HEK293 (cell line): Measurements from ENCODE around the gene CPSF6.
A peak's percentile ranks its signal among the peaks of the same experiment; 100 is the strongest.

Experiments used
- CTCF ChIA-PET: fragments of 350-600 bp; formaldehyde crosslinking; extraction: SDS; loops from one replicate; lab custom pipeline; 2021; ENCODE audit warnings: antibody characterized with exemption; lab: Yijun Ruan, JAX
- POLR2A ChIA-PET: fragments of 300-600 bp; formaldehyde crosslinking; extraction: SDS; loops from one replicate; lab custom pipeline; 2020; ENCODE audit warnings: antibody characterized with exemption, inconsistent platforms; lab: Yijun Ruan, JAX
- H3K27ac ChIP-seq: fragments of 200-500 bp; sonication (Bioruptor generic); 2 replicates; pipeline ENCODE4 v1.5.1; 2014; ENCODE audit warnings: low read depth, low read length, control low read depth, inconsistent platforms; ENCODE audit errors: extremely low read depth
- H3K36me3 ChIP-seq, 2 experiments: fragments of 200-500 bp in 1 of 2; sonication (Bioruptor generic) in 1 of 2; 1 replicate in 1 of 2; 2 replicates in 1 of 2; pipeline ENCODE4 v1.5.1; 2014 to 2017; ENCODE audit warnings: inconsistent platforms in 2 of 2, low read length in 2 of 2; ENCODE audit not compliant: control insufficient read depth in 2 of 2, insufficient read depth in 1 of 2
- H3K4me1 ChIP-seq: fragments of 200-500 bp; sonication (Bioruptor generic); 2 replicates; pipeline ENCODE4 v1.5.1; 2014; ENCODE audit warnings: mild to moderate bottlenecking, low read length, inconsistent platforms; ENCODE audit not compliant: control insufficient read depth, insufficient read depth
- H3K4me3 ChIP-seq: 2 replicates; pipeline ENCODE4 v1.5.1; 2011; ENCODE audit warnings: low read depth, mild to moderate bottlenecking, control low read depth, low read length, moderate library complexity
- H3K9me3 ChIP-seq: fragments of 200-500 bp; sonication (Bioruptor generic); 2 replicates; pipeline ENCODE4 v1.5.1; 2014; ENCODE audit warnings: low read depth, low read length, inconsistent platforms; ENCODE audit not compliant: control insufficient read depth, insufficient read depth
- BCL6B ChIP-seq: fragments of 450-650 bp; formaldehyde crosslinking; IDR thresholded peaks from 2 replicates; pipeline ENCODE4 v1.5.1; 2017; ENCODE audit warnings: missing biosample characterization, missing genetic modification characterization
- INSM2 ChIP-seq: fragments of 450-650 bp; formaldehyde crosslinking; IDR thresholded peaks from 2 replicates; pipeline ENCODE4 v1.5.1; 2016; ENCODE audit warnings: missing biosample characterization, missing genetic modification characterization
- KLF1 ChIP-seq: fragments of 450-650 bp; formaldehyde crosslinking; IDR thresholded peaks from 2 replicates; pipeline ENCODE4 v1.5.1; 2016; ENCODE audit warnings: missing biosample characterization, missing genetic modification characterization
- KLF16 ChIP-seq: fragments of 450-650 bp; formaldehyde crosslinking; IDR thresholded peaks from 2 replicates; pipeline ENCODE4 v1.5.1; 2017; ENCODE audit warnings: missing biosample characterization, missing genetic modification characterization
- MEIS1 ChIP-seq: sonication (generic); formaldehyde crosslinking; IDR thresholded peaks from 2 replicates; pipeline ENCODE4 v1.8.1; 2022; ENCODE audit warnings: missing genetic modification reagents, mild to moderate bottlenecking, borderline replicate concordance
- PRDM1 ChIP-seq: fragments of 450-650 bp; formaldehyde crosslinking; IDR thresholded peaks from 2 replicates; pipeline ENCODE4; 2016; ENCODE audit warnings: missing biosample characterization, missing genetic modification characterization
- SALL2 ChIP-seq: fragments of 450-650 bp; formaldehyde crosslinking; IDR thresholded peaks from 2 replicates; pipeline ENCODE4 v1.5.0; 2017; ENCODE audit warnings: missing biosample characterization, mild to moderate bottlenecking, missing genetic modification characterization, borderline replicate concordance
- SCRT1 ChIP-seq: fragments of 450-650 bp; formaldehyde crosslinking; IDR thresholded peaks from 2 replicates; pipeline ENCODE4 v1.5.1; 2016; ENCODE audit warnings: missing biosample characterization, missing genetic modification characterization, borderline replicate concordance
- SCRT2 ChIP-seq: fragments of 450-650 bp; formaldehyde crosslinking; IDR thresholded peaks from 2 replicates; pipeline ENCODE4 v1.5.1; 2016; ENCODE audit warnings: missing biosample characterization, missing genetic modification characterization
- YY2 ChIP-seq: fragments of 450-650 bp; formaldehyde crosslinking; IDR thresholded peaks from 2 replicates; pipeline ENCODE4 v1.5.1; 2016; ENCODE audit warnings: missing biosample characterization, missing genetic modification characterization
- ZBTB17 ChIP-seq: fragments of 450-650 bp; formaldehyde crosslinking; IDR thresholded peaks from 2 replicates; pipeline ENCODE4 v1.5.1; 2016; ENCODE audit warnings: missing biosample characterization, missing genetic modification characterization
- ZNF121 ChIP-seq: fragments of 450-650 bp; formaldehyde crosslinking; IDR thresholded peaks from 2 replicates; pipeline ENCODE4 v1.5.1; 2016; ENCODE audit warnings: missing biosample characterization, missing genetic modification characterization
- ZNF157 ChIP-seq: fragments of 450-650 bp; formaldehyde crosslinking; IDR thresholded peaks from 2 replicates; pipeline ENCODE4 v1.5.1; 2016; ENCODE audit warnings: missing biosample characterization, missing genetic modification characterization
- ZNF692 ChIP-seq: fragments of 450-650 bp; formaldehyde crosslinking; IDR thresholded peaks from 2 replicates; pipeline ENCODE4 v1.5.1; 2016; ENCODE audit warnings: missing biosample characterization, missing genetic modification characterization
- ZXDB ChIP-seq: fragments of 450-650 bp; formaldehyde crosslinking; IDR thresholded peaks from 2 replicates; pipeline ENCODE4 v1.5.1; 2016; ENCODE audit warnings: missing biosample characterization, missing genetic modification characterization

The CPSF6 gene

GRCh38 chr12:69241438-69242092 lies 2.2 kb downstream of the CPSF6 start:
- Histone ChIP-seq H3K36me3 (peaks cover 8 to 10% of the 10 kb centered on the region in 2 experiments; a peak in 2 of 3 replicates), H3K27ac (no peak overlapping the region), H3K9me3 (no peaks in the 10 kb centered on the region), H3K4me3 (peak overlapping the region; percentile 87), H3K4me1 (peaks cover 17% of the 10 kb centered on the region)
- POLR2A ChIA-PET = interaction anchor here (0.7 kb wide), 1 partner anchor 21 kb away, joined by 3 read pairs; no protein-coding TSS in a partner anchor
- TF ChIP-seq KLF16 (no peak), YY2 (tag by site-specific recombination) (no peak), MEIS1 (CRISPR knock-in tag) (no peak), INSM2 (no peak), SCRT1 (tag by site-specific recombination) (no peak), ZBTB17 (tag by site-specific recombination) (peak; percentile 50; the same call in 1 of the 2 replicates), ZNF121 (tag by site-specific recombination) (no peak)
- CTCF ChIA-PET = interaction anchor here (0.6 to 3.1 kb wide), 8 partner anchors 10 to 1760 kb away, joined by 3 to 12 read pairs (median 4); no protein-coding TSS in a partner anchor

- POLR2A ChIA-PET = no interaction called here
These were observed 4.0 kb downstream of the CPSF6 start for GRCh38 chr12:69243099-69244084.

More at GRCh38 chr12:69243099-69244084, 4.0 kb downstream of the CPSF6 start:
- peak; percentile 88 for TF ChIP-seq SCRT2 (tag by site-specific recombination)
- TF ChIP-seq SCRT1 (tag by site-specific recombination) = peak; percentile 54; the same call in 1 of the 2 replicates
- no peak for TF ChIP-seq SALL2 (tag by site-specific recombination)
- TF ChIP-seq ZXDB = no peak
- no peak for TF ChIP-seq BCL6B (tag by site-specific recombination)
- peak; percentile 50; the same call in 1 of the 2 replicates for TF ChIP-seq PRDM1 (tag by site-specific recombination)
- TF ChIP-seq ZNF157 = no peak
- no peak for TF ChIP-seq ZNF692 (tag by site-specific recombination)
- no peak for TF ChIP-seq KLF1 (tag by site-specific recombination)
- peaks cover 8 to 15% of the 10 kb centered on the region in 2 experiments; a peak in 2 of 3 replicates for H3K36me3 ChIP-seq
- peaks cover 24% of the 10 kb centered on the region for H3K4me1 ChIP-seq
- H3K4me3 ChIP-seq = no peak overlapping the region
- CTCF ChIA-PET = interaction anchor here (0.6 to 3.1 kb wide), 3 partner anchors 11 to 397 kb away, joined by 3 to 12 read pairs (median 3); no protein-coding TSS in a partner anchor
- no peaks in the 10 kb centered on the region for H3K9me3 ChIP-seq
- H3K27ac ChIP-seq = no peak overlapping the region
